HEK293T (cell line): ENCODE measurements around the gene RBAK.
"Not testable (repeated sequence)": the region's sequence is repeated elsewhere in the genome, so short reads cannot be mapped to it uniquely, and the experiment has no call there.

Experiments used
- CTCF ChIA-PET: fragments of 350-600 bp; formaldehyde crosslinking; extraction: SDS; loops from one replicate; lab custom pipeline; 2021; ENCODE audit warnings: antibody characterized with exemption, inconsistent platforms; lab: Yijun Ruan, JAX
- POLR2A ChIA-PET: fragments of 350-600 bp; formaldehyde crosslinking; extraction: SDS; loops from one replicate; lab custom pipeline; 2020; ENCODE audit warnings: antibody characterized with exemption, inconsistent platforms; lab: Yijun Ruan, JAX
- DNase-seq: peaks from one replicate; pipeline ENCODE4 v3.0.0; 2012; ENCODE audit warnings: mixed read lengths; ENCODE audit errors: extremely low spot score
- ARNT ChIP-seq: fragments of 450-650 bp; IDR thresholded peaks from 2 replicates; pipeline ENCODE4 v1.6.1; 2017; ENCODE audit warnings: mild to moderate bottlenecking
- BHLHE40 ChIP-seq: fragments of 450-650 bp; IDR thresholded peaks from 2 replicates; pipeline ENCODE4 v1.6.1; 2016; ENCODE audit warnings: mild to moderate bottlenecking, moderate library complexity, borderline replicate concordance
- CTBP1 ChIP-seq: fragments of 450-650 bp; IDR thresholded peaks from 2 replicates; pipeline ENCODE4 v1.6.1; 2016; ENCODE audit warnings: borderline replicate concordance
- ELF4 ChIP-seq: fragments of 450-650 bp; IDR thresholded peaks from 2 replicates; pipeline ENCODE4 v1.6.1; 2017; ENCODE audit warnings: antibody characterized with exemption
- FOXA1 ChIP-seq: fragments of 450-650 bp; IDR thresholded peaks from 2 replicates; pipeline ENCODE4 v1.6.1; 2016; ENCODE audit warnings: mild to moderate bottlenecking
- FOXK2 ChIP-seq: fragments of 450-650 bp; IDR thresholded peaks from 2 replicates; pipeline ENCODE4 v1.6.1; 2016; ENCODE audit warnings: mild to moderate bottlenecking
- FOXM1 ChIP-seq: fragments of 450-650 bp; IDR thresholded peaks from 2 replicates; pipeline ENCODE4 v1.6.1; 2017; ENCODE audit warnings: mild to moderate bottlenecking, borderline replicate concordance
- HDGF ChIP-seq: fragments of 450-650 bp; IDR thresholded peaks from 2 replicates; pipeline ENCODE4 v1.6.1; 2017; ENCODE audit warnings: antibody characterized with exemption, borderline replicate concordance
- L3MBTL2 ChIP-seq: fragments of 450-650 bp; conservative IDR thresholded peaks from 2 replicates; pipeline ENCODE4 v1.6.1; 2016; ENCODE audit warnings: mild to moderate bottlenecking
- LEF1 ChIP-seq: fragments of 450-650 bp; IDR thresholded peaks from 2 replicates; pipeline ENCODE4 v1.6.1; 2017; ENCODE audit warnings: mild to moderate bottlenecking, borderline replicate concordance
- NFRKB ChIP-seq: fragments of 450-650 bp; IDR thresholded peaks from 2 replicates; pipeline ENCODE4 v1.6.1; 2016; ENCODE audit warnings: mild to moderate bottlenecking, moderate library complexity
- SP1 ChIP-seq: fragments of 450-650 bp; IDR thresholded peaks from 2 replicates; pipeline ENCODE4 v1.6.1; 2017
- SUZ12 ChIP-seq: fragments of 450-650 bp; IDR thresholded peaks from 2 replicates; pipeline ENCODE4 v1.6.1; 2016; ENCODE audit warnings: mild to moderate bottlenecking
- TARDBP ChIP-seq: fragments of 450-650 bp; IDR thresholded peaks from 2 replicates; pipeline ENCODE4 v1.6.1; 2016
- ZNF384 ChIP-seq: fragments of 450-650 bp; IDR thresholded peaks from 2 replicates; pipeline ENCODE4 v1.6.1; 2016
- TF ChIP-seq, protein P1 (sequence below): fragments of 450-650 bp; IDR thresholded peaks from 2 replicates; pipeline ENCODE4 v1.6.1; 2016

Gene RBAK

DNA sequence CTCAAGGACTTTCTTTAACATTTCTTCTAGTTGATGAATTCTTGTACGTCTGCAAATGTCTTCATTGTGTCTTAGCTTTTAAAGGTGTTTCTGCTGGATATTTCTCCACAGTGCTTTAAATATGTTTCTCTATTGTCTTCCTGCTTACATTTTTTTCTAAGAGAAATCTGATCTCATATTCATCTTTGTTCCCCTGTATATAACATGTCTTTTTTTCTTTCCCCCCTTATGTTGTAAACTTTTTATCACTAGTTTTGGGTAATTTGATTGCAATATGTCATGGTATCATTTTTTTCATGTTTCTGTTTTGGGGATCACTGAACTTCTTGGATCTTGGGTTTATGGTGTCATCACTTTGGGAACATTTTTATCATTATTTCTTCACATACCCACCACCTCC is 7.5 kb downstream of the RBAK start:
- DNase-seq = no peak
- ChIA-PET POLR2A (no interaction called here), CTCF (no interaction called here)
- no peak for TF ChIP-seq ARNT

DNA sequence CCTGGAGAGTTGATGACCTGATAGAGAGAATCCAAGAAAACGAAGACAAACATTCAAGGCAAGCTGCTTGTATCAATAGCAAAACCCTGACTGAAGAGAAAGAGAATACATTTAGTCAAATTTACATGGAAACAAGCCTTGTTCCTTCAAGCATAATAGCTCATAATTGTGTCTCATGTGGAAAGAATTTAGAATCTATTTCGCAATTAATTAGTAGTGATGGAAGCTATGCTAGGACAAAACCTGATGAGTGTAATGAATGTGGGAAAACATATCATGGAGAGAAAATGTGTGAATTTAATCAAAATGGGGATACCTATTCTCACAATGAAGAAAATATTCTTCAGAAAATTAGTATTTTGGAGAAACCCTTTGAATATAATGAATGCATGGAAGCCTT is 18.0 kb downstream of the RBAK start:
- ChIA-PET POLR2A (no interaction called here), CTCF (interaction anchor here (0.7 kb wide), 2 partner anchors 55 to 751 kb away, joined by 3 to 4 read pairs; no protein-coding TSS in a partner anchor)
- TF ChIP-seq, protein P1, sequence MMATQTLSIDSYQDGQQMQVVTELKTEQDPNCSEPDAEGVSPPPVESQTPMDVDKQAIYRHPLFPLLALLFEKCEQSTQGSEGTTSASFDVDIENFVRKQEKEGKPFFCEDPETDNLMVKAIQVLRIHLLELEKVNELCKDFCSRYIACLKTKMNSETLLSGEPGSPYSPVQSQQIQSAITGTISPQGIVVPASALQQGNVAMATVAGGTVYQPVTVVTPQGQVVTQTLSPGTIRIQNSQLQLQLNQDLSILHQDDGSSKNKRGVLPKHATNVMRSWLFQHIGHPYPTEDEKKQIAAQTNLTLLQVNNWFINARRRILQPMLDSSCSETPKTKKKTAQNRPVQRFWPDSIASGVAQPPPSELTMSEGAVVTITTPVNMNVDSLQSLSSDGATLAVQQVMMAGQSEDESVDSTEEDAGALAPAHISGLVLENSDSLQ = no peak
- TF ChIP-seq CTBP1 (no peak), ARNT (no peak), FOXM1 (no peak), LEF1 (no peak), ZNF384 (no peak), SP1 (no peak), HDGF (no peak), BHLHE40 (no peak), L3MBTL2 (no peak), FOXK2 (no peak), TARDBP (no peak), NFRKB (no peak)
- DNase-seq = no peak

DNA sequence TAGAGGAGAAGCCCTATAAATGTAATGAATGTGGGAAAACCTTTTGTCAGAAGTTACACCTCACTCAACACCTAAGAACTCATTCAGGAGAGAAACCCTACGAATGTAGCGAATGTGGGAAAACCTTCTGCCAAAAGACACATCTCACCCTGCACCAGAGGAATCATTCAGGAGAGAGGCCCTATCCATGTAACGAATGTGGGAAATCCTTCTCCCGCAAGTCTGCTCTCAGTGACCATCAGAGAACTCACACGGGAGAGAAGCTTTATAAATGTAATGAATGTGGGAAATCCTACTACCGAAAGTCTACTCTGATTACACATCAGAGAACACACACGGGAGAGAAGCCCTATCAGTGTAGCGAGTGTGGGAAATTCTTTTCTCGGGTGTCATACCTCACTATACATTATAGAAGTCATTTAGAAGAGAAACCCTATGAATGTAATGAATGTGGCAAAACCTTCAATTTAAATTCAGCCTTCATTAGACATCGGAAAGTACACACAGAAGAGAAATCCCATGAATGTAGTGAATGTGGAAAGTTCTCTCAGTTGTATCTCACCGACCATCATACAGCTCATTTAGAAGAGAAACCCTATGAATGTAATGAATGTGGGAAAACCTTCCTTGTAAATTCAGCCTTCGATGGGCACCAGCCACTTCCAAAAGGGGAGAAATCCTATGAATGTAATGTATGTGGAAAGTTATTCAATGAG is 18.9 kb downstream of the RBAK start:
- ChIA-PET POLR2A (no interaction called here), CTCF (no interaction called here)
- no peak for TF ChIP-seq NFRKB
- TF ChIP-seq FOXA1 = no peak
- no peak for TF ChIP-seq FOXM1
- no peak for TF ChIP-seq ARNT
- TF ChIP-seq ELF4 = no peak
- TF ChIP-seq LEF1 = no peak
- no peak for TF ChIP-seq FOXK2
- TF ChIP-seq, protein P1 = no peak
- TF ChIP-seq SUZ12 = no peak
- no peak for TF ChIP-seq L3MBTL2
- no peak for TF ChIP-seq ZNF384
- no peak for TF ChIP-seq TARDBP
- TF ChIP-seq HDGF = no peak
- DNase-seq = no peak

DNA sequence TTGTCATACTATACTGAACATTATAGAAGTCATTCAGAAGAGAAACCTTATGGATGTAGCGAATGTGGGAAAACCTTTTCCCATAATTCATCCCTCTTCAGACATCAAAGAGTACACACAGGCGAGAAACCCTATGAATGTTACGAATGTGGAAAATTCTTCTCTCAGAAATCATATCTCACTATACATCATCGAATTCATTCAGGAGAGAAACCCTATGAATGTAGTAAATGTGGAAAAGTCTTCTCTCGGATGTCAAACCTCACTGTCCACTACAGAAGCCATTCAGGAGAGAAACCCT is 19.4 kb downstream of the RBAK start:
- POLR2A ChIA-PET = no interaction called here
- CTCF ChIA-PET = no interaction called here
- DNase-seq = no peak
- TF ChIP-seq ELF4 (no peak), NFRKB (peak; percentile 37; the same call in 1 of the 2 replicates), LEF1 (no peak), FOXK2 (no peak), ZNF384 (no peak), FOXM1 (no peak)

DNA sequence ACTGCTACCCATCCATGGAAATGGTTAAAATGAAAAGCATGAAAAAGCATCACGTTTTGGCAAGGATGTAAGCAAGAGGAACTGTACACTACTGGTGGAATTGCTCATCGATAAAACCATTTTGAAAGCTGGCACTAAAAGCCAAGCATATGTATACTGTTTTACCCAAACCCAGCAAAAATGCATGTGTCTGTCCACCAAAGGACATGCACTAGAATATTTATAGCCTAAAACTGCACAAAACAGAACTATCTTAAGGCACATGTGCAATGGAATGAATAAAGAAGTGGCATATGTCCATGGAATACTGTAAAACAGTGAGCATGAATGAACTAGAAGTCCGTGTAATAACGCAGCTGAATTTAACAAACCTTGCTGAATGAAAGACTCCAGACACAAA is 22.9 kb downstream of the RBAK start:
- POLR2A ChIA-PET = no interaction called here

DNA sequence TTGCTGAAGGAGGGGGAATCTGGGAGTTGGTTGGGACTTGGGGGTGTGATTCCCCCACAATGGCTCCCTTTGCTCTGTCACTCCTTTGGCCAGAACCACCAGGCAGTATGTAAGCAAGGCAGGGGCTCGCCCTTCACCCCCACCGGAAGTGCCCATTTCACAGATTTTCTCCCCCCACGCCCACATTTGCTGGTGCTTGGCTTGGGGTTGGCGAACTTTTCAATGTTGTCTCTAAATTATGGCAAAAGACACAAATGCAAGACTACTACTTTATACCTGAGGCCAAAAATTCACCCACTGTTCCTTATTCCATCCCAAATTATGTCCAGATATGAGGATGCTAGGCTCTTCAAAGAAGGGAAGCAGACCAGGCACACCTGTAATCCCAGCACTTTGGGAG is 24.5 kb downstream of the RBAK start:
- TF ChIP-seq SP1 (no peak), SUZ12 (no peak), CTBP1 (no peak), HDGF (no peak), L3MBTL2 (no peak), LEF1 (no peak), ZNF384 (no peak), FOXM1 (no peak), FOXA1 (no peak), ARNT (no peak), BHLHE40 (no peak), FOXK2 (no peak), ELF4 (no peak), NFRKB (no peak), TARDBP (no peak)
- TF ChIP-seq, protein P1 = no peak
- no peak for DNase-seq
- CTCF ChIA-PET = no interaction called here
- POLR2A ChIA-PET = no interaction called here

More for the DNA sequence above, 22.9 kb downstream of the RBAK start:
- CTCF ChIA-PET = no interaction called here
- DNase-seq = no peak
- TF ChIP-seq L3MBTL2 (peak; percentile 33; the same call in 1 of the 2 replicates), FOXM1 (no peak)

DNA sequence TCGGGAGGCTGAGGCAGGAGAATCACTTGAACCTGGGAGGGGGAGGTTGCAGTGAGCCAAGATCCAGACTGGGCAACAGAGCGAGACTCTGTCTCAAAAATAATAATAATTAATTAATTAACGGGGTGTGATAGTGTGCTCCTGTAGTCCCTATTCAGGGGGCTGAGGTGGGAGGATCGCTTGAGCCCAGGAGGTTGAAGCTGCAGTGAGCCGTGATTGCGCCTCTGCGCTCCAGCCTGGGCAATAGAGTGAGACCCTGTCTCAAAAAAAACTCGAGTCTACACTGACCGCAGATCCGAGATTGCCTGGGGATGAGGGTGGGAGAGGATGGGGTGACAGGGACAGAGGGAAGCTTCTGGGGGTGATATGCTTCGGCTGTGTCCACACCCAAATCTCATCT is 29.5 kb downstream of the RBAK start:
- DNase-seq, POLR2A ChIA-PET: not testable (repeated sequence)

DNA sequence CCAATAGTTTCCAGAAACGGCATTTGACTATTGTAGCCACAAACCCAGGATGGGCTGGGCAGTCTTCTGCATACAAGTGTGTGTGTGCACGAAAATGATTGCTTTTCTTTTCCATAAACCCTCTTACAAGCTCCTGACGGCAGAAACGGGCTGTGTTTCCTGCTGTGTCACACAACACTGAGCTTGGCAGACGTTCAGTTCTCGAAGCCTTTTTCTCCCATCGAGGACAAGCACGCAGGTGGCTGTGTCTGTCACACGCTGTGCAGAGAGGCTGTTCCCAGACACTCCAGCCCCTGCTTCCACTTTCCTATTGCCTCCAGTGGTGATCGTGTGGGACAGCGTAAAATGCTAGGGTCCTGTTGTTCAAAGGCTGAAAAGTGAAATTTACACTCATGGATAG is 32.1 kb downstream of the RBAK start:
- ChIA-PET POLR2A (no interaction called here), CTCF (interaction anchor here (0.9 kb wide), 1 partner anchor 9 kb away, joined by 3 read pairs; no protein-coding TSS in a partner anchor)
- TF ChIP-seq ZNF384 (no peak), TARDBP (no peak), L3MBTL2 (peak; percentile 44), SUZ12 (no peak), NFRKB (no peak), SP1 (no peak), HDGF (no peak)
- no peak for DNase-seq

More for the DNA sequence above, 29.5 kb downstream of the RBAK start:
- CTCF ChIA-PET = interaction anchor here (1.1 kb wide), 1 partner anchor 277 kb away, joined by 4 read pairs; no protein-coding TSS in a partner anchor
